ENCODE data around the gene CDHR3.

Gene CDHR3

DNA sequence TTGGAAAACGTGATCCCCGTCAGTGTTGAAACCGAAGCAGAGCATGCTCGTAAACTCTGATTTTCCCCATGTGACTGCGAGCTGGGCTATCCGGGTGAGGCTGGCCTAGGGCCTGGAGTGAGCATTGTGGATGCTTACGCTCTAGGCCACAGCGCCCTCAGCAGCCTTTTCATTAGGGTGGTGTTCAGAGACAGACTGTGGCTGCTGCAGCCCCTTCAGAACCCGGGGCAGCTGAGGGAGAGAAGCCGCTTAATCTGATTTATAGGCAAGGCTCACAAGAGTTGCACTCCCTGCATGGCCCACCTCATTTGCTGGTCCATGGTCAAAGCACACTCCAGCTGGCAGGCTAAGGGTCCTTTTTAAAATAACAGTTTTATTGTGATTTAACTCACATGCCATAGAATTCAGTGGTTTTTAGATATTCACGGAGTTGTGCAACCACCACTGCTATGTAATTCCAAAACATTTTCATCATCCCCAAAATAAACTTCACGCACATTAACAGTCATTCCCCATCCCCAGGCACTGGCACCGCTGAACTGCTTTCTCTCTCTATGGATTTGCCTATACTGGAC is 76.5 kb downstream of the CDHR3 start:
- H3K4me3 ChIP-seq (ENCODE audit: low read depth, low read length), result no peak overlapping the region
- no peak for DNase-seq (ENCODE audit: low read depth)
- TF ChIP-seq, protein P1, sequence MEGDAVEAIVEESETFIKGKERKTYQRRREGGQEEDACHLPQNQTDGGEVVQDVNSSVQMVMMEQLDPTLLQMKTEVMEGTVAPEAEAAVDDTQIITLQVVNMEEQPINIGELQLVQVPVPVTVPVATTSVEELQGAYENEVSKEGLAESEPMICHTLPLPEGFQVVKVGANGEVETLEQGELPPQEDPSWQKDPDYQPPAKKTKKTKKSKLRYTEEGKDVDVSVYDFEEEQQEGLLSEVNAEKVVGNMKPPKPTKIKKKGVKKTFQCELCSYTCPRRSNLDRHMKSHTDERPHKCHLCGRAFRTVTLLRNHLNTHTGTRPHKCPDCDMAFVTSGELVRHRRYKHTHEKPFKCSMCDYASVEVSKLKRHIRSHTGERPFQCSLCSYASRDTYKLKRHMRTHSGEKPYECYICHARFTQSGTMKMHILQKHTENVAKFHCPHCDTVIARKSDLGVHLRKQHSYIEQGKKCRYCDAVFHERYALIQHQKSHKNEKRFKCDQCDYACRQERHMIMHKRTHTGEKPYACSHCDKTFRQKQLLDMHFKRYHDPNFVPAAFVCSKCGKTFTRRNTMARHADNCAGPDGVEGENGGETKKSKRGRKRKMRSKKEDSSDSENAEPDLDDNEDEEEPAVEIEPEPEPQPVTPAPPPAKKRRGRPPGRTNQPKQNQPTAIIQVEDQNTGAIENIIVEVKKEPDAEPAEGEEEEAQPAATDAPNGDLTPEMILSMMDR (IDR thresholded peaks at IDR 0.05; ENCODE audit: low read depth, low read length, missing control alignments), result no peak

DNA sequence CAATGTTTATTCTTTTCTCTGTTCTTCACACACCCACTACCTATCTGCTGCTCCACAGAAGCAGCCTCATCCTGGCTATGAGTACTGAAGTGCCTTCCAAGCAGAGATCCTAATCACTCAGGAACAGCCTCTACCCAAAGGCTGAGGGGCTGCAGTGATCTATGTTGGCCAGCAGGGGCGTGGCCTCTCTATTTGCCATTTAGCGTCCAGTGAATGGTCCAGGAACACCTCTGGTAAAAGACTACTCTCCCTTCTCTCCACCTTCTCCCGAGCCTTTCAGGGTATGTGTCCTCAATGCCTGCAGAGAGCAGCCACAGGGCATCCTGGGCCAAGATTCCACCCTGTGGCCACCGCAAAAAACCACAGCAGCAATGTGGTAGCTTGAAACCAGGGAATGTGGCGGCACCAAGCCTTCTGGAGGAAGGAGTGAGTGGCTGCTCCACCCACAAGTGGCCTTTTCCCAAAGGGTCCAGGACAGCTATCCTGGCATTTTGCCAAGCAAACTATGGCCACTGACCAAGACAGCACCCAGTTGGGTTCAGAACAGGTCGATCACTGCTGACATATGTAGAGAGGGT is 78.2 kb downstream of the CDHR3 start:
- no peak for DNase-seq (ENCODE audit: low read depth)
- no peak overlapping the region for H3K4me3 ChIP-seq (ENCODE audit: low read depth, low read length)
- TF ChIP-seq, protein P1 (IDR thresholded peaks at IDR 0.05; ENCODE audit: low read depth, low read length, missing control alignments), result peak; percentile 94

DNA sequence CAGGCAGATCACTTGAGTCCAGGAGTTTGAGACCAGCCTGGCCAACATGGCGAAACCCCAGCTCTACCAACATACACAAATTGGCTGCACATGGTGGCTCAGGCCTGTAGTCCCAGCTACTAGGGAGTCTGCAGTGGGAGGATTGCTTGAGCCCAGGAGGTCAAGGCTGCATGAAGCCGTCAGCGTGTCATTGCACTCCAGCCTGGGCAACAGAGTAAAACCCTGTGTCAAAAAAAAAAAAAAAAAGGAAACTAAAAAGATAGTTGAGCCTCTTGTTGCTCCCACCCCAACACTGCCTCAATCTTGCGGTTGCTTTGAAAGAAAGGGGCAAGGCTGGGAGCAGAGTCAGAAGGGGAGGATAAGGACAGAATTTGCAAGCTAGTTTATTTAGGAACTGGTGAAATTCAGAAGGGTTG is 79.1 kb downstream of the CDHR3 start:
- no peak for DNase-seq (ENCODE audit: low read depth)
- no peak overlapping the region for H3K4me3 ChIP-seq (ENCODE audit: low read depth, low read length)
- TF ChIP-seq, protein P1 (IDR thresholded peaks at IDR 0.05; ENCODE audit: low read depth, low read length, missing control alignments), result no peak

DNA sequence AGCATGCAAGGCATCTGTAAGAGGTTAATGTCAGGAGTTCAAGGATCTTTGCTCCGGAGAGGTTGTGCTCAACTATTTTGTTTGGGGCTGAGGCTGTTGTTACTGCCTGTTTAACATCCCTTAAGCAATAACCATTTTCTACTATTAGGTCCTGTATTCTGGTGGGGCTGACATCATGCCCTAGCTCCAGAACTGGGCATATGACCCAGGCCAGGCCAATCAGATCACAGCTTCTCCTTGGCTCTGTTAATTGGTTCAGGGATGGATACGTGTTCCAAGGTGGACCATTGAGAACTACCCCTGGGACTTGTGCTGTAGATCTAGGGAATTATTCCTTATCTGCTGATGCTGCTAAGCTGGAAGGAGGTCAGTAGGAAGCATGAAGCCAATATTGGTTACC is 82.1 kb downstream of the CDHR3 start:
- DNase-seq (ENCODE audit: low read depth), result no peak
- TF ChIP-seq, protein P1 (IDR thresholded peaks at IDR 0.05; ENCODE audit: low read depth, low read length, missing control alignments), result no peak
- H3K4me3 ChIP-seq (ENCODE audit: low read depth, low read length), result no peak overlapping the region

DNA sequence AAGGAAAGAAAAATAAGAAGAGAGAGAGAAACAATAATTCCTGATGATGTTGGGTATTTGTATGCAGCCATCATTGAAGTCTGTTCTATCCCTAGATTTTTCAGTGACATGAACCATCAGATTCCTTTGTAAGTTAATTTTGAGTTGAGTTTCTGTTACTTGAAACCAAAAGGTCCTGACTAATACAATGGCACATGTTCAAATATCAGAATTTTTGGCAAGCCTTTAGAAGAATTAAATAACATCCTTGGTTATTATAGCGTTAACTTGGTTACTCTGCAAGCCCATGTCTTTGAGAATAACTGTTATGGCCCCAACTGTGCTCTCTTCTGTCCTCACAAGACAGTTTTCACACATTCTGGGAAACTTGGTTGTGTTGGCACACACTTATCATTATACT is 82.5 kb downstream of the CDHR3 start:
- DNase-seq (ENCODE audit: low read depth), result no peak
- TF ChIP-seq, protein P1 (IDR thresholded peaks at IDR 0.05; ENCODE audit: low read depth, low read length, missing control alignments), result no peak

DNA sequence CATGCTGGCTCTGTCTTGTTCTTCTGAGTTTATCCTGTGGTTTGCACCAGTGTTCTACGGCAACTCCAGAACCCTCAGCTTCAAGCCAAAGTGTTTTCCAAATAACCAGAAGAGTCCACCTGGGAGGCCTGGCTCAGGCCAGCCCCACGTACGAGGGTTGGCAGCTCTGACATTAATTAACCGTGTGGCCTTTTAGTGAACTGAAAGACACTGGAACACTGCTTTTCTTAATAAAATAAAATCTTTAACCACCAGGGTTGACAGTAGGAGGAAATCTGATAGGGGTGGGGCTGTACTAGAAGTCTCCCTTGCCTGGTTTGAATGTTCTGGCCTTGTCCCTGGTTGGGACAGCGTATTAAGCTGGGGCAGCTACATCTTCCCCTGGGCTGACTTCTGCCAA is 84.1 kb downstream of the CDHR3 start:
- no peak overlapping the region for H3K4me3 ChIP-seq (ENCODE audit: low read depth, low read length)
- TF ChIP-seq, protein P1 (IDR thresholded peaks at IDR 0.05; ENCODE audit: low read depth, low read length, missing control alignments), result no peak
- DNase-seq (ENCODE audit: low read depth), result no peak

More for the DNA sequence above, 82.5 kb downstream of the CDHR3 start:
- H3K4me3 ChIP-seq (ENCODE audit: low read depth, low read length), result no peak overlapping the region
